Progenitor cell of endocrine pancreas (in vitro differentiated cells): ENCODE results near the gene ASB18. TPM values are rescaled to one million over a fixed set of nuclear protein-coding genes. Genes with fewer than 3 reads are reported as not detected.

Source experiments
- DNase-seq: peaks from one replicate; pipeline ENCODE4 v3.0.0; 2021; ENCODE audit warnings: low spot score; ENCODE audit not compliant: unreplicated experiment
- H3K27ac Mint-ChIP-seq: 2 replicates; pipeline ENCODE4 v1.8.0; 2021; ENCODE audit warnings: mild to moderate bottlenecking, moderate library complexity, mixed read lengths
- H3K27me3 Mint-ChIP-seq: 2 replicates; pipeline ENCODE4 v1.8.0; 2021; ENCODE audit warnings: mixed read lengths
- H3K36me3 Mint-ChIP-seq: 2 replicates; pipeline ENCODE4 v1.8.0; 2022; ENCODE audit warnings: mixed read lengths; ENCODE audit not compliant: insufficient read depth
- H3K4me1 Mint-ChIP-seq: 2 replicates; pipeline ENCODE4 v1.8.0; 2021; ENCODE audit warnings: low read depth, mixed read lengths
- H3K4me3 Mint-ChIP-seq: 2 replicates; pipeline ENCODE4 v1.8.0; 2021; ENCODE audit warnings: low read depth, mild to moderate bottlenecking, moderate library complexity, mixed read lengths
- H3K9me3 Mint-ChIP-seq: 2 replicates; pipeline ENCODE4 v1.8.0; 2021; ENCODE audit warnings: low read depth, mixed read lengths
- CTCF ChIP-seq: fragments of 200-600 bp; sonication (generic); IDR thresholded peaks from one replicate; pipeline ENCODE4 v1.5.0; 2021; ENCODE audit warnings: antibody characterized with exemption, mild to moderate bottlenecking; ENCODE audit not compliant: unreplicated experiment
- total RNA-seq: library from RNA; stranded (reverse); gene quantifications from 2 replicates; pipeline ENCODE4 v1.2.1, GENCODE V29; 2021

The ASB18 gene
- total RNA-seq, 1 donor from 2014 or later, result not detected

GRCh38 chr2:236286873-236287545, 22.8 kb upstream of the ASB18 start:
- no peak for TF ChIP-seq CTCF
- H3K27ac Mint-ChIP-seq, result no peak overlapping the region
- H3K36me3 Mint-ChIP-seq, result no peaks in the 10 kb centered on the region

GRCh38 chr2:236284208-236284607, 20.0 kb upstream of the ASB18 start:
- Mint-ChIP-seq H3K36me3 (no peaks in the 10 kb centered on the region), H3K27me3 (peaks cover 22% of the 10 kb centered on the region), H3K9me3 (peaks cover 30% of the 10 kb centered on the region), H3K4me1 (no peaks in the 10 kb centered on the region), H3K27ac (no peak overlapping the region), H3K4me3 (no peak overlapping the region)
- no peak for TF ChIP-seq CTCF
- no peak for DNase-seq

More at GRCh38 chr2:236286873-236287545, 22.8 kb upstream of the ASB18 start:
- DNase-seq, result no peak
- Mint-ChIP-seq H3K4me3 (no peak overlapping the region), H3K4me1 (no peaks in the 10 kb centered on the region), H3K9me3 (peaks cover 19% of the 10 kb centered on the region), H3K27me3 (peaks cover 47% of the 10 kb centered on the region)

DNA sequence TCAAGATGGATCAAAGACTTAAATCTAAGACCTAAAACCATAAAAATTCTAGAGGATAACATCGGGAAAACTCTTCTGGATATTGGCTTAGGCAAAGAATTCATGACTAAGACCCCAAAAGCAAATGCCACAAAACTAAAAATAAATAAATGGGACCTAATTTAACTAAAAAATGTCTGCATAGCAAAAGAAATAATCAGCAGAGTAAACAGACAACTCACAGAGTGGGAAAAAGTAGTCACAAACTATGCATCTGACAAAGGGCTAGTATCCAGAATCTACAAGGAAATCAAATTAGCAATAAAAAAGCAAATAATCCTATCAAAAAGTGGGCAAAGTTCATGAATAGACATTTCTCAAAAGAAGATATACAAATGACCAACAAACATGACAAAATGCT, 18.2 kb upstream of the ASB18 start:
- TF ChIP-seq CTCF, result no peak
- Mint-ChIP-seq H3K4me3 (no peak overlapping the region), H3K27ac (no peak overlapping the region), H3K4me1 (no peaks in the 10 kb centered on the region), H3K9me3 (peaks cover 30% of the 10 kb centered on the region), H3K36me3 (no peaks in the 10 kb centered on the region), H3K27me3 (peaks cover 4% of the 10 kb centered on the region)
- no peak for DNase-seq

GRCh38 chr2:236281423-236281822, 17.2 kb upstream of the ASB18 start:
- Mint-ChIP-seq H3K4me1 (no peaks in the 10 kb centered on the region), H3K4me3 (no peak overlapping the region), H3K27ac (no peak overlapping the region), H3K27me3 (no peaks in the 10 kb centered on the region), H3K9me3 (peaks cover 30% of the 10 kb centered on the region), H3K36me3 (no peaks in the 10 kb centered on the region)
- no peak for DNase-seq
- TF ChIP-seq CTCF, result no peak

DNA sequence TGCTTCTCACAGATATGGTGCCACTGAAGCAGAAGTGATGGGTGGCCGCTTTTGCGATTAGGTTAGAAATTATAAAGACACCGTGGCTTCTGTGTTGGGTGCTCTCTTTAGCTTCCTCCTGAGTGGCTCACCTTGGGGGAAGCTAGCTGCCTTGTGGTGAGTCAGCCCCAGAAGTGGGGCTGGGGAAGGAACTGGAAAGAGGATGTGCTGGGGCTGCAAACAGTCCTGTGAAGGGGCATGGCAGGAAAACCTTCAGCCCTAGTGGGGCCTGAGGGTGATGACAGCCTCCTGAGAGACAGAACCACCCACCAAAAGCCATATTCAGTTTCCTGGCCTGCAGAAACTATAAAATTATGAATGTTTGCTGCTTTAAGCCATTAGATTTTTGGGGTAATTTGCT, 8.9 kb upstream of the ASB18 start:
- Mint-ChIP-seq H3K4me1 (no peaks in the 10 kb centered on the region), H3K27me3 (no peaks in the 10 kb centered on the region), H3K4me3 (no peak overlapping the region), H3K27ac (no peak overlapping the region), H3K9me3 (peaks cover 9% of the 10 kb centered on the region), H3K36me3 (no peaks in the 10 kb centered on the region)
- TF ChIP-seq CTCF, result no peak
- no peak for DNase-seq
